NCI-H345 treated with DMSO at 0.1 percent for 48 hours (cell line): ENCODE measurements around the gene RAB3C.

Experiments
- DNase-seq: peaks from one replicate; lab custom pipeline; 2025; ENCODE audit not compliant: unreplicated experiment; lab: John Stamatoyannopoulos, UW

Gene RAB3C

GRCh38 chr5:58765058-58765457 is 182.2 kb downstream of the RAB3C start:
- DNase-seq: no peak

- no peak for DNase-seq
Measured at GRCh38 chr5:58767104-58767503, 184.2 kb downstream of the RAB3C start.

- no peak for DNase-seq
Measured at GRCh38 chr5:58770136-58770535, 187.3 kb downstream of the RAB3C start.

GRCh38 chr5:58771796-58772195 is 188.9 kb downstream of the RAB3C start:
- DNase-seq: no peak

GRCh38 chr5:58773744-58774441 is 191.0 kb downstream of the RAB3C start:
- peak; percentile 2 for DNase-seq

GRCh38 chr5:58774937-58775336 is 192.1 kb downstream of the RAB3C start:
- DNase-seq: no peak

GRCh38 chr5:58775701-58776262 is 192.9 kb downstream of the RAB3C start:
- no peak for DNase-seq

- no peak for DNase-seq
Measured at GRCh38 chr5:58776559-58776958, 193.7 kb downstream of the RAB3C start.

- no peak for DNase-seq
Measured at GRCh38 chr5:58778888-58779287, 196.0 kb downstream of the RAB3C start.

GRCh38 chr5:58786035-58786434 is 203.2 kb downstream of the RAB3C start:
- no peak for DNase-seq

GRCh38 chr5:58786711-58787303 is 203.9 kb downstream of the RAB3C start:
- DNase-seq: no peak

GRCh38 chr5:58787987-58788386 is 205.1 kb downstream of the RAB3C start:
- no peak for DNase-seq

- DNase-seq: no peak
Measured at GRCh38 chr5:58793888-58794657, 211.2 kb downstream of the RAB3C start.

- DNase-seq: no peak
Measured at GRCh38 chr5:58794875-58795274, 212.0 kb downstream of the RAB3C start.

GRCh38 chr5:58795327-58795726 is 212.5 kb downstream of the RAB3C start:
- DNase-seq: no peak

GRCh38 chr5:58797021-58797420 is 214.1 kb downstream of the RAB3C start:
- DNase-seq: no peak

GRCh38 chr5:58800356-58800755 is 217.5 kb downstream of the RAB3C start:
- DNase-seq: no peak

GRCh38 chr5:58800861-58801540 is 218.1 kb downstream of the RAB3C start:
- DNase-seq: no peak

GRCh38 chr5:58803056-58803455 is 220.2 kb downstream of the RAB3C start:
- DNase-seq: no peak

- DNase-seq: no peak
Measured at GRCh38 chr5:58804291-58804690, 221.4 kb downstream of the RAB3C start.

GRCh38 chr5:58810086-58810485 is 227.2 kb downstream of the RAB3C start:
- DNase-seq: no peak
